Kidney glomerular epithelial cell (primary cell): ENCODE measurements around the gene MPDZ.

Source experiments
- DNase-seq: peaks from one replicate; lab custom pipeline; 2025; lab: John Stamatoyannopoulos, UW

The MPDZ gene, protein sequence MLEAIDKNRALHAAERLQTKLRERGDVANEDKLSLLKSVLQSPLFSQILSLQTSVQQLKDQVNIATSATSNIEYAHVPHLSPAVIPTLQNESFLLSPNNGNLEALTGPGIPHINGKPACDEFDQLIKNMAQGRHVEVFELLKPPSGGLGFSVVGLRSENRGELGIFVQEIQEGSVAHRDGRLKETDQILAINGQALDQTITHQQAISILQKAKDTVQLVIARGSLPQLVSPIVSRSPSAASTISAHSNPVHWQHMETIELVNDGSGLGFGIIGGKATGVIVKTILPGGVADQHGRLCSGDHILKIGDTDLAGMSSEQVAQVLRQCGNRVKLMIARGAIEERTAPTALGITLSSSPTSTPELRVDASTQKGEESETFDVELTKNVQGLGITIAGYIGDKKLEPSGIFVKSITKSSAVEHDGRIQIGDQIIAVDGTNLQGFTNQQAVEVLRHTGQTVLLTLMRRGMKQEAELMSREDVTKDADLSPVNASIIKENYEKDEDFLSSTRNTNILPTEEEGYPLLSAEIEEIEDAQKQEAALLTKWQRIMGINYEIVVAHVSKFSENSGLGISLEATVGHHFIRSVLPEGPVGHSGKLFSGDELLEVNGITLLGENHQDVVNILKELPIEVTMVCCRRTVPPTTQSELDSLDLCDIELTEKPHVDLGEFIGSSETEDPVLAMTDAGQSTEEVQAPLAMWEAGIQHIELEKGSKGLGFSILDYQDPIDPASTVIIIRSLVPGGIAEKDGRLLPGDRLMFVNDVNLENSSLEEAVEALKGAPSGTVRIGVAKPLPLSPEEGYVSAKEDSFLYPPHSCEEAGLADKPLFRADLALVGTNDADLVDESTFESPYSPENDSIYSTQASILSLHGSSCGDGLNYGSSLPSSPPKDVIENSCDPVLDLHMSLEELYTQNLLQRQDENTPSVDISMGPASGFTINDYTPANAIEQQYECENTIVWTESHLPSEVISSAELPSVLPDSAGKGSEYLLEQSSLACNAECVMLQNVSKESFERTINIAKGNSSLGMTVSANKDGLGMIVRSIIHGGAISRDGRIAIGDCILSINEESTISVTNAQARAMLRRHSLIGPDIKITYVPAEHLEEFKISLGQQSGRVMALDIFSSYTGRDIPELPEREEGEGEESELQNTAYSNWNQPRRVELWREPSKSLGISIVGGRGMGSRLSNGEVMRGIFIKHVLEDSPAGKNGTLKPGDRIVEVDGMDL (N-terminal part only)

DNA sequence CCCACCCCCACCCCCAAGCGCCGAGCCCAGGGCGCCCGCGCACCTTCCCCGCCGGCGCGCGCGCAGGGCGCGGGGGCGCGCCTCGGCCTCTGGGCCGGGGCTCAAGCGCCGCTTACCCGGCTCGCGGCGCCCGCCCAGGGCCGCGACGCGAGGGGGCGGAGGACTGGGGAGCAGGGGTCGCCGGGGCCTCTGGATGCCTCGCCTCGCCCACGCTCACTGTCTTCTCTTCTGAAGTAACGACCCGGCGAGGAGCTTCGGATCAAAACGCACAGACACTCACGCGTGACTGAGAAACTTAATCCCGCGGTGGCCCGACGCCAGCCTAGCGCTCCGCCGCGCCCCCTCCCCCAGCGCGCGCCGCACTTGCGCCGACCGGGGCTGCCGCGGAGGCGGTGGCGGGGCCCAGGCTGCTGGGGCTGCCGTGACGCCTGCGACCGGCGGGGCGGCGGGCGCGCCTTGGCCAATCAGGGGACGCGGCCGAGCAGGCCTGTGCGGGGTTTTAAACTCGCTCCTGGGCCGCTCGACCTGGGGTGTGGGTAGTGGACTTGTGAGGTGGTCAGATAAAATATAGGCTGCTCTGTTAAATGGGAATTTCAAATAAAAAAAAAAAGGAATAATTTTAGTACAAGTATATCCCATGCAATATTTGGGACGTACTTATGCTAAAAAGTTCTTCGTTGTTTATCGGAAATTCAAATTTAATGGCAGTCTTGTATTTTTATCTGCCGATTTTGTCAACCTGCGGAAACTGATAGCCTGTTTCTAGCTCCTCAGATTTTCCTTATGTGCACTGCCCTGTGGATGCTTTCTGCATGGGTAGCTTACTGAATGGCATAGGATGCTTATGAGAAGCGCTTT is at the start of gene MPDZ:
Gene MPDZ, minus strand, starts transcription at position 409 of the 858 bp plus-strand sequence. CDS start 29,377 bp downstream, outside the sequence.
- peak; percentile 37 for DNase-seq

DNA sequence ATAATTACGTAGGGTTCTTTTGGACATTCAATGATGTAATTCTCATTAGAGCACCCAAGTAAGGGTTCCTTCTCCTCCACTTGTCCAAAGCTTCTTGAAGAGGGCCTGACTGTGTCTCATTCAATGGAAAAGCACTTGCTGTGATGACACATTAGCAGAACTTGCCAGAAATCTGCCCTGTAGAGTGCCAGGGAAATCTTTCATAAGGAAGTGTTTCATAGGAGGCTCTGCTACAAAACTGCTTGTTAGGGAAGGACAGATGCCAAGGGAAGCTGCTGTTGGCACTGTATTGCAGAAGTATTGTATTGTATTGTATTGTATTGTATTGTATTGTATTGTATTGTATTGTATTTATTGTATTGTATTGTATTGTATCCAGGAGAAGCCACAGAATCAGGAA is 45.5 kb upstream of the MPDZ start:
- DNase-seq: peak; percentile 2

DNA sequence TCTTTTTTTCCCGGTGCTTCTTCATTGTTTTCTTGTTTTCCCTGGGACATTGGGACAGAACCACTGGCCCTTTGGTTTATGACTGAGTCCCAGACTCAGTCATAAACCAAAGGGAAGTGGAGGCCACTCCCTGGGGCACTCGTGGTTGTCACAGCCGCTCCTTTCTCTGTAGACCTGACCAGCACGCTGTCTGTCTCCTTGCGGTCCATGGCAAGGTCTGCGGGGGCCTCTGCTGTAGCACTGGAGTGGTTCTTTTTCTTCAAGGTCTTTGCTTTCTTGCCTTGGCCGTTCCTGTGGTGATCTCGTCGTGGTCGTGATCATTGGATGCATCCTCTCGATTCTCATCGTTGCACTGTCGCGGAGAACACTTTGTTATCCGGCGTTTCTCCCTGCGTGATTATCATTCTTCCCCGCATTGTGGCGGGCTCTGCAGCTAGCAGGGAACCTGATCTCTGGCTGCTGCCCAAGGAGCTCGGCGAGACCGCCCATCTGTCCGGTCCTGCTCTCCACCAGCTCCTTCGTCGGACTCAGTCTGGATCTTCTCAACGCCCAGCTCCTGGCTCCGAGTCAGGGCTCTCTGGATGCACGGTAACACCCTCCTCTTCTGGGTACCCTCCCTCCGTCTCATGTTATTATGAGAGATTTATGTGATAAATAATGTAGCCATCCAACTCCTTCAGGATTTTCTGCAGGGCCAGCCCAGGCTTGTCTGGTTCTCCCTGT is 43.5 kb upstream of the MPDZ start:
- no peak for DNase-seq

DNA sequence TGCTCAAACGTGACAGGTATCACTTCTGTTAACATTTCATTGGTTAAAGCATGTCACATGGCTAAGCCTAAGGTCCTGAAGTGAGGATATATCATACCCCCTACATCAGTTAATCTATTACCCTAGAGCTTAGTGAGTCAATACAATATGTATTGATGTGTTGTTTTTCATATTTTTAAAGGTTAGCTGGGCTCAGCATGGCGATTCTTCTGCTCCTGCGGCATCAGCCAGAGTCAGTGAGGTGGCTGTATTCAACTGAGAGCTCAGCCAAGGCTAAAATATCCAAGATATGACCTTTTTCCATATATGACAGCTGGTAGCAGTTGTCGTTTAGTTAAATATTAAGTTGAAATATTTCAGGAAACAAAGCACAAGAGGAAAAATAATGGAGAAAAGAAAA is 38.5 kb upstream of the MPDZ start:
- no peak for DNase-seq

DNA sequence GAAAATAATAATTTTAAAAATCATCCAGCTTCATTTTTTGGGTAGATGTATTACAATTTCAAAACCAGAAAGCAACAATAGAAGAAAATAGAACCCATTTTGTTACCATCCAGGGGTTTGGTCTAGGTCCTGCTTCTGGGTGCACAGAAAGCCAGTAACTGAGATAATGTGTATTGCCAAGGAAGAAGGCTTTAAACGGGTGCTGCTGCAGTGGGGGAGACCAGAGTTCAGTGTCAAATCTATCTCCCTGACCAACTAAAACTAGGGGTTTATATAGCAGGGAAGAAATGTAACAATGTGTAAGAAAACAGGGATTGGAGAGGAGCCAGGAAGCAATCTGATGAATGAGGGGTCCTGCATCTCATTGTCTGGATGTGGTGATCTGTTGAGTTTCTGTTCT is 17.5 kb upstream of the MPDZ start:
- DNase-seq: no peak

DNA sequence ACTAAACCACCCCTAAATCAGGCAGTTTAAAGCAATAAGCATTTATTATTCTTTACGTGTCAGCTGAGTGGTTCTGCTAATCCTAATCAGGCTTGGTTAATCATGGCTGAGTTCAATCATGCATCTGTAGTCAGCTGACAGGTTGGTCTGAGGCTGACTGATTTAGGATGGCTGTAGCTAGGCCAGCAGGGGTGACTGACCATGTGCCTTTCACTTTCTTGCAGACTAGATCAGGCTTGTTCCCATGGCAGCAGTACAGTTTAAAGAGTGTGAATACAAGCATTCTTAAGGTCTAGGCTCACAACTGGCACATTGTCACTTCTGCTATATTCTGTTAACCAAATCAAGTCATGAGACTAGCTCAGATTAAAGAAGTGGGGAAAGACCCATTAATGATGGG is 16.1 kb upstream of the MPDZ start:
- peak; percentile 15 for DNase-seq

DNA sequence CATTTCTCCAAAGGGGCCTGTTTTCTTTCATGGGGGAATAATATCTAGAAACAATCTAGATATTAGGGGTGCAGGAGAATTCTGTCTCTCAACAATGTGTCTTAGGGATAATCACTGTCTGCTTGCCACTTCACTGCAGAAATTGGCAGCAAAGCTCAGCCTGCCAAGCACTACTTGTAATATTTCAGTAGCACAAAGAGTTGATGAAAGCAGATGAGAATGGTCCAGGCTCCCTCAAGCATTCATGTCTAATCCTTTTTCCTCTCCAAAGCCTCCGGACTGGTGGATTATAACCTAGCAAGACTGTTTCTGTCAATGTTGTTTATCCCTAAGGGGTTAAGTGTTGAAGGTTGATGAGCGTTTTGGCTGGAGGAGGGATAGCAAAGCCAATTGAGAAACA is 13.3 kb upstream of the MPDZ start:
- no peak for DNase-seq

DNA sequence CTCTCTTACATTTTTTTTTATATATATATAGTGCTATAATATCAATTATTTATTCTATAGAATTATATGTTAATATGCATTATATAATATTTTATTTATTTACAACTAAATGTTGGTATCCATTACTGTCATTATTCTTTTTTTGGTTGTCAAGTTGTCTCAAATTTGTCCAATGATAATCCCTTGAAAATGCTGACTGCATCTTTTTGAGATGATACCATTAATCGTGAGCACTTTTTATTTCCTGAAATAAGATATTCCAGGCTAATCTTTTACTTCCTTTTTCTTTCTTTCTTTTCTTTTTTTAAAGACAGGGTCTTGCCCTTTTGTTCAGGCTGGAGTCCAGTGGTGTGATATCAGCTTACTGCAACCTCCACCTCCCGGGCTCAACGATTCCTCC is 12.7 kb upstream of the MPDZ start:
- no peak for DNase-seq

DNA sequence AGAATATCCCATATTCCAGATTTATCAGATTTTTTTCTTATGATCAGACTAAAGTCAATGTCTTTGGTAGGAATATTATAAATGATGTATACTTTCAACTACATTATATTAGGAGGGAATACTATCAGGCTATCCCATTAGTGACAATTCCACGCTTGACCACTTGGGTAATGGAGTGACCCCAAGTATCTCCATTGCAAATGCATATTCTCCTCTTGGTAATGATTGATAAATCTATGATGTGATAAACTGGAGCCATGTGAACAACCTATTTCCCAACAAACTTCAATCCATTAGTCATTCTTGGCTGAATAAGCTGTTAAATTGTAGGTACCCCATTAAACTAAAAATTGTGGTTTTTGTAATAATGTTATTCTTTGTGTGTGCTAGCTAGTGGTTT is 12.2 kb upstream of the MPDZ start:
- DNase-seq: no peak

DNA sequence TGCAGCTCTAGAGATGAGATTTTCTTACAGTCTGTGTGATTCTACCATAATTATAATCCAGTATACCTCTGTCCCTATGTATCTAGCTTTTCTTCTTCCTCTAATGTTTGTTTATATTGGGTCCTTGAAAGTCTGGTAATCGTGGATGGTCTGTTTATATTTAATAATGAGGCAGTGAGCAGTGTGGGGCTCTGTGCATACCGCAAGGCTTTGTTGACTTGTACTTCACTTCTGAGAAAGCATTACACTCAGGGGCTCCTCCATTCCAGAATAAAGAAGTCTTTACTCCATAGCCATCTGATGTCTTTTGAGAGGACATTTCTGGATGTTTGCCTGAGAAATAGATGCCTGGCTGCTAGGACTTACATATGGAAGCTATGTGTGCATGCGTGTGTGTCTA is 4.5 kb upstream of the MPDZ start:
- DNase-seq: no peak

DNA sequence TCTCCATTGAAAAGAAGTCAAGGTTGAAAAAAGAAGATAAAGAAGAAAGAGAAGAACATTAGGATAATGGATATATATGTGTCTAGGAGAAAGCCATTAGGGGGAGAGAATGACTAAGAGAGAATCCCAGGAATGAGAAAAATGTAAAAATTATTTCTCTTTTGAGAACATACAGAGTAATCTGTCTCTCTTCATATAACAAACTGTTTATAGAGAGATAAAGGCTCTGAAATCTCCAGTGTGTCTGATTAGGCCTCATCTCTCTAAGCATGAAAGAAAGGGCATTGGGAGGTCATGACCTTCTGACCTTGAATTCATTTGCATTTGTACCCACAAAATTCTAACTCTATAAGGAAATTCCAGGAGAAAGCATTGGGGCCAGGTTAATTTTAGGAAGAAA is 3.5 kb upstream of the MPDZ start:
- DNase-seq: peak; percentile 13

DNA sequence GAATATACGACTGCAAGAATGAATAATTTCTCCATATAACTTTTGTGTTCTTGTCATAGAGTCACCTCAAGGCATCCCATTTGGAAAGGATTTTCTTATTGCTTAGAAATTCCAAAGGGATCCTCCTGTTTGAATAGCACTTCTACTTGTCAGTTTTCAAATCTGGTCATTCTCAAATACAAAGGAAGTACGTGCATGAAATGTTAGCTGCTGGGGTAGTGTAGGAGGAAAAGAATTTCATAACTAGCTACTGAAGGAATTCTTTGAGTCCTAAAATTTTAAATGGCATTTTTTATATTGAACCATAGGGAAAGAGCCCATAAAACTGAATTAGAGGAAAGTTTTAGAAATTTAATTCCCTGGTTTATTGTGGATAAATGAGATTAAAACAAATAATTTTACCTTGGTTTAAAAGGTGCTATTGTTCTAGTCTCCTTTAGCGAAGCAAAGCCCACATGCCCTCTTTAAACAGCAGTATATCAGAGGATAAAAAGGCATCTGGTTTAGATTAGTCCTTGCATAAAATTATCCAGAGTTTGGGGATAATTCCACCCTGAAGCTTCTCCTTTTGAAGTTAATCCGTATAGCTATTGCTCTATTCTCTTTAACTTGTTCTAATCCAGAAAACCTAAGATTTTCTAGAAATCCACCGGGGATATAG is 2.0 kb upstream of the MPDZ start:
- no peak for DNase-seq

DNA sequence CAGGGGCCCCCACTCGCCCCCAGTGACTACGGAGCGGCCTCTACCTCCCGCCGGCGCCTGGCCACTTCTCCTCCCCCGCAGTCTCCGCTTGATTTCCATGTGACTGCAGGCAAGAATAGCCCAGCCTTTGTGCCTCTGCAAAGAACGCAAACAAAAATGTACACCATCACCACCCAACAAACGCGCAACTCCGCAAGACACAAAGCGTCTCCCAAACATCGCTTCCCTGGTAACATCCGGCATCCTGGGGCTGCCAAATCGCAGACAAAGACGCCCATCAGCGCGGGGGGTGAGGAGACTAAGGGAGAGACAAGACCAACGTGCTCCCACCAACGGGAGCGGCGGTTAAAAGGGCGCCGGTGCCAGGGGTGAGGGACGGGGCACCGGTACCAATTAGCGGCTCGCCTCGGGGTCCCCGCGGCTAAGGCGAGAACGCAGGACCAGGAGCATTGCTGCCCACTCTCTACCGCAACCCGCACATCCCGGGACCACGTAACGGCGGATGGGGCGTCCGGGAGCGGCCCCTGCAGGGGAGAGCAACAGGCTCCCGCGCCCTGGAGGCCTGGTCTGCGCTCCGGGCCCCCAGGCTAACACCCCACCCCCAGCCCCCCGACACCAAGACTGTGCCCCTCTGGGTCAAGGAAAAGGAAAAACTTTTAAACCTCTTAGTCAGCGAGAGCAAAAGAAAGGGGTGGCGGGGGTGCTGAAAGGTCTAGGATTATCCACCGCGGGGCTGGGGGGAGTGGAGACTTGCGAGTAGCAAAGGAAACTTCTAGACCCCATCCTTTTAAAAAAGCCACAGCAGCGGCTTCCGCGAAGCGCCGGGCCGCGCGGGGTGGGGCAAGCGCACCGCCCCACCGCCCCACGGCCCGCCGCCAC is 885 bp downstream of the MPDZ start:
- peak; percentile 29 for DNase-seq

DNA sequence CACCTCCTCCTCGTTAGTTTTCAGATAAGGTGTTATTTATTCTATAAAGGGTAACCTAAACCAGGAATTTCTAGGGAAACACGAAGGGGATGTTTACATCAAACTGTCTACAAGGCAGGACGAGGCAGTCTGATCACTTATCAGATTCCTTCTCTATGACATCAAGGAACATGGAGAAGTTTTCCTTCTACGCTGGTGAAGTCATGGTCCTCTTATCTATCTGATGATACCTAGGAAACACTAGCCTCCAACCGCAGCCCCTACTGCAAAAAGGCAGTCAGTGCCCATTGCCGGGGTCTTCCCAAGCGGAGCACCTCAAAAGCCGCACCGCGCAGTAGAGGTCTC is 1.5 kb downstream of the MPDZ start:
- no peak for DNase-seq

DNA sequence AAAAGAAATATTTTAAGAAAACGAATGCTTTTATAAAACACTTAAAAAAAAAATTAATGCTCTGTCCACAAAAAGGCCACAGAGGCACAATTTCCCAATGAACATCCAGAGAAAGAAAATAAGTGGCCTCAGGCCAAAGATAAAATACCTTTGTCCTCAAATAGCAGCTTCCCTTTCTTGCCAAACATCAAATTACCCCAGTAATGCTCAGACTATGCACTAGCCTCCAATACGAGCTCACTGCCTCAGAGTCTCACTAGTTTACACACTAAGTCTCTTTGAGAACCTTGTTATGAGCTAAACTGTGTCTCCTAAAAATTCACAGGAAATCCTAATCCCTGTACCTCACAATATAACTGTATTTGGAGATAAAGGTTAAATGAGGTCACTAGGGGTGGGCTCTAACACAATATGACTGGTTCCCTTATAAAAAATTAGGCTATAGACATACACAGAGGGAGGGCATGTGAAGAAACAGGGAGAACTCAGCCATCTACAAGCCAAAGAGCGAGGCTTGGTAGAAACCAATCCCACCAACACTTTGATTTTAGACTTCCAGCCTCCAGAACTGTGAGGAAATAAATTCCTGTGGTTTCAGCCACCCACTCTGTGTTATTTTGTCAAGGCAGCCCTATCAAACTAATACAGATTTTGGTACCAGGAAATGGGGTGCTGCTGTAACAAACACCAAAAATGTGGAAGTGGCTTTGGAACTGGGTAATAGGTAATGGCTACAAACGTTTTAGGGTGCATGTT is 4.4 kb downstream of the MPDZ start:
- no peak for DNase-seq

DNA sequence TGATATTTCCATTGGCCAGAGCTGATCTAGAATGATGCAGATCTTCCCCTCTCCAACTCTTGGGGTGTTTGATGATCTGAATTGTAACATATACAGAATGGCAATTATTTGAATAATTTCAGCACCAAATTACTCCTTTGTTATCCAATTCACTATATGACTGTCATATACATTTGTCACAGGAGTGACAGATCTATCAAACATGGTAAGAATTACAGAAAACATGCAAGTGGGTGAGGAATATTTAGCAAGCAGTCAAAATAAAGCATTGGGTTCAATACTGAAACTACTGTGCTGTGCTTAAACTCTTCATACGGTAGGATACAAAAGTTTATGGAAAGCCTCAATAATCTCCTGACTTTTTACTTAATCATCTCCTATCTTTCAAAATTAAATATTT is 8.8 kb downstream of the MPDZ start:
- no peak for DNase-seq

DNA sequence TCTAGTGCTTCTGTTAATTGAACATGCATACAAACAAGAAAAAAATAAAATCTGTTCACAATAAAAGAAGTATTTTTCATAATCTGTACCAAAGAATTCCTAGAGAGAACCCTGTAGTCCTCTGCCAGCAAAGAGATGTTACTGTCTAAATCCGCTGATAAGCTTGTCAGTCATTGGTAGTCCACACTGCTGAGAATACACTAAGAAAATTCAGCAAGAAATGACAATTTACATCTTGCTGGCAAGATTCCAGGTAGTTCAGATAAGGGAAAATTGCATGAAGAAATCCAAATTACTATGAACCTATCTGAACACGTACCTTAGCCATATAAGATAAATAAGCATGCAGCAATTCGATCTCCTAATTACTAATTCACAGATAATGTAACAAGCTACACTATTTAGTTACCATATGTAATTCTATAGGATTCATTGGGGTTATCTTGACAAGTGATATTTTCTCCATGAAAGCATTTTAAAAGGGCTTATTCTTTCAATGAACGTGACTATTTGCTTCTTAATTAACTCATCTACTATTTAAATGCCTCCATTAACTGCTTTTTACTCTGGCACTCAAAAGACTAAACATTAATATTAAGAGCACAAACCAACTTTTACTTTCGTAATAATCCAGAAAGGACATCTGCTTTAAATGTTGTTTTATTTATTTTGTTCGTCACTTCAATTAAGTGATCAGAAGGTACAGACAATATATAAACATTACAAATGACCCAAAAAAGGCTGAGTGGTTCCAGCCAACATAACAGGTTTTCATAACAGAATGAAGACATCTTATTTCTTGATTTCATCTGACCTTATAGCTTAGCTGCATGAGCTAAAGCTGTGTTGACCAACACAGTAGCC is 9.7 kb downstream of the MPDZ start:
- DNase-seq: no peak

DNA sequence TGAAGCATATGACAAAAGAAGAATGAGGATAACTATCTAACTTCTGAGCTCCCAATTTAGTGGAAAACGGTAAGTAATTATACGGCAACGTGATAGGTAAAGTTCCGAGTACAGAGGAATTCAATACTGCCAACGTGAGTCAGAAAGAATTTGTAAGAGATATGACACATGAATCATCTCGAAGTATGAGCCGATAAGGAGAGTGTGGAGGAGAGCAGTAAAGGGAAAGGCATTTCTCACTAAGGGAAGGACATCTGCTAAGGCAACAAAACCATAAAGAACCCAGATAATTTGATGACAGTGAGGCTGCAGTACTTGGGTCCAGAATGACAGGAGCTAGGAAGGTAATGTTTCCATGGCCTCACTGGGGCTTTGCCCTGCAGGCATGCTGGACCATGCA is 11.0 kb downstream of the MPDZ start:
- no peak for DNase-seq
